Stimulated activated CD8-positive, alpha-beta memory T cell treated with anti-CD3 and anti-CD28 coated beads, Interleukin-15, amount 100 ng/mL, for 4 hours (primary cell): ENCODE data around the gene SIDT1.
"Not testable (repeated sequence)": the region's sequence is repeated elsewhere in the genome, so short reads cannot be mapped to it uniquely, and the experiment has no call there.

Source experiments
- DNase-seq, 2 donors: peaks; one replicate each; pipeline ENCODE4 v3.0.0-alpha.2; 2020; ENCODE audit warnings: low read depth in 2 of 2

Gene SIDT1

DNA sequence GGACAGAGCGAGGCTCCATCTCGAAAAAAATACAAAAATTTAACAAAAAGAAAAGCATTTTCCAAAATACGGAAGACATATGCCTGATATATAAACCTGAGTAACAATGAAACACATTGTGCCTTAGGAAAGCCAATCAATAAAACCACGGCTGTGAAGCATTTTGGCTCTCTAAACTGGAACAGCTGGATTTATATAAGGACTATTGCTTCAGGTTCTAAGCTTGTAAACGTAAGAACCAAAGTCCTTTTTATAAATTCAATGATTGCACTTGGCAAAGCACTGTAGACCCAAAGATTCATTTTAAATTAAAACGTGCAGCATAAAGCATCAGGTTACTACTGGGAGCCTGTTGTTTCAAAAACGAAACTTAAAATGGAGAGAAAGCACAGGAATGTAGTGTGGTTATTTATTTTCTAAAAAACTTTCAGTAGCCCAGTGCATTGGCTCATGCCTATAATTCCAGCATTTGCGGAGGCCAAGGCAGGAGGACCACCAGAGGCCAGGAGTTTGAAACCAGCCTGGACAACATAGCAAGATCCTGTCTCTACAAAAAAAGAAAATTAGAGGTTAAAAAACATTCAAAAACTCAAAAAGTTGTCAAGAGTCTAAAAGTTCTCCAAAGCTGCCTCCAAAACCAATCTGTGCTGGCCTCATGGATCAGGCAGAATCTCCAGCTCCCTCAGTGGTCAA is 102.6 kb downstream of the SIDT1 start:
- DNase-seq = no peak

DNA sequence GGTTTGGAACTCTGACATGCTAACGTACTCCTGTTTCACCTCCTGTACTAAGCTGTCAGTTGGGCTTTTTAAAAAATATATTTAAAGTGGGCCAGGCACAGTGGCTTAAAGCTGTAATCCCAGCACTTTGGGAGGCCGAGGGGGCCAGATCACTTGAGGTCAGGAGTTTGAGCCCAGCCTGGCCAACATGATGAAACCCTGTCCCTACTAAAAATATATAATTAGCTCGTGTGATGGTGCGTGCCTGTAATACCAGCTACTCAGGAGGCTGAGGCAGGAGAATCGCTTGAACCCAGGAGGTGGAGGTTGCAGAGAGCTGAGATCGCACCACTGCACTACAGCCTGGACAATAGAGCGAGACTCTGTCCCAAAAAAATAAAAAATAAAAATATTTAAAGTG is 103.7 kb downstream of the SIDT1 start:
- not testable (repeated sequence) for DNase-seq

DNA sequence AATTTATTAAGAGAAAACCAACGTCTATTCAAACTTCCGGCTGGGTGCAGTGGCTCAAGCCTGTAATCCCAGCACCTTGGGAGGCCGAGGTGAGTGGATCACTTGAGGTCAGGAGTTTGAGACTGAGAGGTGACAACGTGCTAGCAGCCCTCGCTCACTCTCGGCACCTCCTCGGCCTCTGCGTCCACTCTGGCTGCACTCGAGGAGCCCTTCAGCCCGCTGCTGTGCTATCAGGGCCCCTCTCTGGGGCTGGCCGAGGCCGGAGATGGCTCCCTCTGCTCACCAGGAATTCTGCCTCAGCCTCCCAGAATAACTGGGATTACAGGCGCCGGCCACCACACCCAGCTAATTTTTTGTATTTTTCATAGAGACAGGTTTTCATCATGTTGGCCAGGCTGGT is 105.4 kb downstream of the SIDT1 start:
- DNase-seq = no peak

DNA sequence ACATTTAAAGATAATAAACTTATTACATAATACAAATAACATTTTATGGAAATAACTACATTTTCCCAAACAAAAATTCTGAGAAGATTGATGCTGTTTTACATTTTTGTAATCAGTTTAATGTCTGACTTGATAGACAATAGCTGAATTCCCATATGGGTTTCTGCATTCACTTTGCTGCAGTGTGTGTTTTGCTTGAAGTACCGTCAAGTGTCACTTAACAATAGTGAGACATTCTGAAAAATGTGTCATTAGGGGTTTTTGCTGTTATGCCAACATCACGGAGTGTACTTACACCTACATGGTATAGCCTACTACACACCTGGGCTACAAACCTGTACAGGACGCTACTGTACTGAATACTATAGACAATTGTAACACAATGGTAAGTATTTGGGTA is 106.6 kb downstream of the SIDT1 start:
- DNase-seq = no peak

DNA sequence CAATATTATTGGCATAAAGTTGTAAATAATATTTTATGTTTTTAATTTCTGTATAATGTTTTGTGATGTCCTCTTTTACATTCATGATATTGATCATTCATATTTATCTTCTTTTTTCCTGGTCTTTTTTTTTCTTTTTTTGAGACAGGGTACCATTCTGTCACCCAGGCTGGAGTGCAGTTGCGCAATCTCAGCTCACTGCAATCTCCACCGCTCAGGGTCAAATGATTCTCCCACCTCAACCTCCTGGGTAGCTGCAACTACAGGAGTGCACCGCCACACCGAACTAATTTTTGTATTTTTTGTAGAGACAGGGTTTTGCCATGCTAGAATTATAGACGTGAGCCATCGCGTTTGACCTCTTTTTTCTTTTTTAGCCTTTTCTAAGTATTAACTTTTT is 111.2 kb downstream of the SIDT1 start:
- no peak for DNase-seq

DNA sequence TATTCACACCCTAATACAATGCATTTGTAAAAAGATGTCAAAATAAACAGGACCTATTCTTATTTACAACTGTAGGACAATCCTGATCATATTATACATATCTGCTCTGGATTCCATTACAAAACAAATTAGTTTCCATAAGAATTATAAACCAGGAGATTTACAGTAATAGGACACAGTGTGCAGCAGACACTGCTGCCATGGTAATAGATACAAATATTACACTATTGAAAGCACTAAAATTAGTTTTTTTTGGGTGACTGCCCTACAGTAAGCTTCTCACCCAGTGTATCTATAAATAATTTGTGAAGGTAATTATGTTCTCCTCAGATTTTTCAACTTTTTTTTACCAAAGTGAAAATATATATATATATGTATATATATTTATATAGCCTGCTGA is 116.2 kb downstream of the SIDT1 start:
- DNase-seq = no peak

DNA sequence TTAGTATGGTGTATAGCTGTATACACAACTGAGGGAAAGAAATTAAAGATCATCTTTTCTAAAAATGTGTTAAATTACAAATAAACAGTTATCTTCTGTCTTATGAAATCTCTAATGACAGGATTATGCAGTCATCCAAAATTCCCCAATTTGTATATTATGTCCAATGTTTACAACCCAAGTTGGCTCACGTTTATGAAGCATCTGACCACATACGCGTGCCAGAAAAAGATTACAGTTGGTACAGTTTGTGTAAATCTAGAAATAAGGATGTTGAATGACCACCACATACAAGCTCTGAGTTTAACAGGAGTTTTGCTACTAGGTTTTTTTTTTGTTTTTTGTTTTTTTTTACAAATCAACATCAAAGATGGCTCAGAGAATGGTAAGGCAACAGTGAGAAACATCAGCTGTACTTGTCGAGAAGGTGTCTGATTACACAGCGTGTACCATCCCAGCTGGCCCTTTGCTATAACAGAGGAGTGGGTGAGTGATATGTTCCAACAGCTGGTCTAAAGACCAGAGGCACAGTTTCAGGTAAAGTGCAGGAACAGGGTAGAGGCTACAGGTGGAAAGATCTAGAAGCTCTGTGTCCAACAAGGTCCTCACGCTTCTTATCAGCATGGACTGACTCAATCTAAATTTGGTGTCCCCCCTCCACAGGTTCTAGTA is 117.0 kb downstream of the SIDT1 start:
- DNase-seq = no peak

DNA sequence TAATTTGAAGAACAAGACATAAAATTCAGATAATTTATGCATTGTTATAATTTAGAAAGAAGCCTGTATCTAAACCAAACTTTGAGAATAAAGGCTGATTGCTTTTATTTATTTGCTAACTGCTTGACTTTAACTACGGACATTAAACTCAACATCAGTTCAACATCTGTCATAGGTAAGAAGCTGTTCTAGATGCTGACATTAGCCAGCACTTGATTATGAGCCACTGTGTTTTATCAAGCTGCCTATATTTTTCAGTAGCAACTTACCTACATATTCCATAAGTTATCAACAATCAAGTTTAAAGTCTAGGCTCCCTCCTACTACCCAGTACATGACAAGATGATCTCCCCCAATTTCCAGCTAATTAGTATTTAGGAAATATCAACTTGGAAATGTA is 122.0 kb downstream of the SIDT1 start:
- no peak for DNase-seq

DNA sequence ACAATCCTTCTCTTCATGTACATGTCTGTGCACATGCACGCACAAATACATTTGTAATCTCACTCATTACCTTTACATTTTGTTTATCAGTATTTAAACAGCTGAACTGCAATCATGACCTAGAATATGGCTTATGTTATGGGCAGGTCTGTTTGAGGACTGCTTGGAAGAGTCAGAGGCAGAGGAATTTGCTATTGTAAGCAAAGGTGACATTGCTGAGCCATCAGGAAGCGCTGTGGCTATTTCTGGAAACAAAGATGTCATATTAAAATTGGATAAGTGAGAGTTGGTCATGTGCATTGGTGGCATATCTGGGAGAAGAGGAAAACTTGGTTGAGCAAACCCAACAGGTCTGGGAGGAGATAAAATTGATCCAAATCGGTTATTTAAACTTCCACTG is 122.5 kb downstream of the SIDT1 start:
- no peak for DNase-seq

DNA sequence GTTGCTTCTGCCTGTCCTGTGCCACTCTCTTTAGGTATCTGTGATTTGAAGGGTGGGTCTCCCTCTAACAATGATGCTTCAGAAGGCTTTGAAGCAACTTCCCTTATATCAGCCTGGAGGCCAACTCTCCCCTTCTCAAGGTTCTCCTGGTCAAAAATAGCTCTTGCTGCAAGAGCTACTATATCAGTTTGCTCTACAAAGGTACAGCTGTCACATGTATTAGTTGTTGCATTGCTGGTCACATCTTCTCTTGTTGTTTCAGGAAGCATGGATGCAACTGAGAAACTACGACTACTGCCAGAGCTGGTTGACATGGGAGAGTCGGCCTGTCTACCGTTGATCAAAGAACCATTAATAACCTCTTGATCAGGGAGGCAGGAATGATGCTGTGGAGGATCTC is 125.8 kb downstream of the SIDT1 start:
- DNase-seq = no peak

DNA sequence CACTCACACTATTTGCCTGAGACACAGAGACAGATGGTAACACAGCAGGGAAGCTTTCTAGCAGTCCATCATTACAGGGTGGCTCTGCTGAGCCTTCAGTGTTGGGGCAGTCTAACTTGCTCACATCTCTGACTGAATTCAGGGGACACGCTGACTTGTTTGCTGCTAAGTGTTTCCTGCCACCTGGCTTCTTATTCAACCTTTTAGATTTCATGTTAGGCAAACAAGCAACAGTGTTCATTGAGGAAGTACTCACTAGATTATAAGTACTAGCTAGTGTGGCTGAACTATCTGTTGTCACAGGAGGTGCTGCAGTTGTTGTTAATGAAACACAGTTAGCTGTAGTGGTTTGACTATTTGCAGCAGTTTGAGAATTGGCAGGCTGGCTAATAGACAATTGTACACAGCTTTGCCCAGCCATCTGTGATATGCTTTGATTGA is 126.8 kb downstream of the SIDT1 start:
- DNase-seq = no peak

DNA sequence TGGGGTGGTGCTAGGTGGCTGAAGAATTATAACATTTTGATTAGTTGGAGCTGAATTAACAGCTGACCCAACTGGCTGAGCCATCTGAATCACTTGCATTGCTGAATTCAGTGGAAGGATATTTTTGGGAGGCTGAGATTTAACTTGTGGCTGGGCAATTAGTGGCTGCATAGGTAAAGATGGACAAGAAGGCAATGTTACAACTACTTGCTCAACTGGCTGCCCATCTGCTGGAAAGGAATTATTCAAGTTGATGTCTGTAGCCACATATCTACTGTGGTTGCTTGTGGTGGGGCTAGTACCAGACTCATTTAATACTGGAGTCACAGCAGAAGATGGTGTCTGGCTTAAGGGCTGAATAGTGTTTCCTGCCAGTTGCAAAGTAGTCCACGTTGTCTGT is 127.6 kb downstream of the SIDT1 start:
- no peak for DNase-seq

DNA sequence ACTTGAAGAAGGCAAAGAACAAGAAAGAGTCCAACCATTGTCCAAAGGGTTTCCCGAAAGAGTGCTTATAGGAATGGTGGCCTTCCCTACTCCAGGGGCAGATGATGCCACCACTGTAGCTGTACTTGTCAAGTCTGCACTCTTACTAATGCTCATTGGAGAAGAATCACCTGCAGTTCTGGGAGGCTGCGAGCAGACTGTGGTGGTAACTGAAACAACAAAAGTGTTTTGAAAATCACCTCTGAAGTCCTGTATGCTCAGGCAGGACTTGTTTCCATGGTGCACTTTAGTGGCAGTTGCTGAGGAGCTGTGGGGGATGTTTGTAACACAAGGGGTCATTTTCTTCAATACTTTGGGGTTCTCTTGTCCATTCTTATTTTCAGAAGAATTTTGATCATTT is 128.1 kb downstream of the SIDT1 start:
- no peak for DNase-seq

DNA sequence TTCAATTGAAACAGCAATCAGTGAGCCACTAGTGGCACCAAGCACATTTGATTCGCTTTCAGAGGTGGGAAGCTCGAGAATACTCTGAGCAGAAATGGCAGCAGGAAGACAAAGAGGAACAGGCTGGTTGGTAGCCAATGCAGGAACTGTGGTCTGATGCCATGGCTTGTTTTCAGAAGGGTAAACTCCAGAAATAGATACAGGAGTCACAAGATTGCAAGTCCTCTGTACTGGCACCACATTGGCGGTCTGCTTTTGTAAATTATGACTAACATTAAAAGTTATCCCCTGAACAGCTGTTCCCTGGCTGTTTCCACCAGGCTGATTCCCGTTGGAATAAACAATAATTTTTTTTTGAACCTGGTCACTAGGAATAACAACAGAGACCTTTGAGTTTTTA is 128.5 kb downstream of the SIDT1 start:
- DNase-seq = no peak

DNA sequence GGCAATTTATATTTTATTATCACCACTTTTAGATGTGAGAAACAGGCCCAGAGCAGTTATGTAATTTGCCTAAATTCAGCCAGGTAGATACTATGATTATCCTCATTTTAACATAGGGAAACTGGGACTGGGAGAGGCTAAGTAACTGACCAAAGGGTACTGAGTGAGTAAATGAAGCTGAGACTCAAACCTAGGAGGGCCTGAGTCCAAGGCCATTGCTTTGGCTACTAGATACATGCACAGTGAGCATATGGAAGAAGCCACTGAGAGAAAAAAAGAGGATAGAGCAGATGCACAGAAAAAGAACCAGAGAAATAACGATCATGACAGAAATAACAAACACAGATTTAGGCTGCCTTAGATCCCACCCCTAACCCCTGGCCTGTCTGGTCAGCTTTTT is 130.5 kb downstream of the SIDT1 start:
- DNase-seq = no peak

DNA sequence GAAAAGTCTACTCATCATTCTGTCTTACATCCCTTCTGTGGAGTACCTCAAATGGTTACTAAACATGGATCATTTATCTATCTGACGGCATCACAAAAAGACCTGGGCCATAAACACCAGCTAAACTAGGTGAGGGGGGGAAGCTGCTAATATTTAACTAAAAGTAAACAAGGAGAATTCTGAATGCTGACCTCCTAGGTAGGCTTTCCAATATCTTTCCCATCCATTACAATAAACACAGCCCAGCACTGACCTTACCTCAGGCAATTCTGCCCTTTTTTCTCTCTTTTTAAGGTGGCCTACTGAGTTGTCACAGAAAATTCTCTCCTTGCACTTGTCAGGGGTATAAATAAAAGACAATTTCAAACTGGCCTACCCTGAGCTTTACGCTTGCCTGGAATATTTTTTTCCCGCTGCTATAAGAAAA is 131.0 kb downstream of the SIDT1 start:
- no peak for DNase-seq

DNA sequence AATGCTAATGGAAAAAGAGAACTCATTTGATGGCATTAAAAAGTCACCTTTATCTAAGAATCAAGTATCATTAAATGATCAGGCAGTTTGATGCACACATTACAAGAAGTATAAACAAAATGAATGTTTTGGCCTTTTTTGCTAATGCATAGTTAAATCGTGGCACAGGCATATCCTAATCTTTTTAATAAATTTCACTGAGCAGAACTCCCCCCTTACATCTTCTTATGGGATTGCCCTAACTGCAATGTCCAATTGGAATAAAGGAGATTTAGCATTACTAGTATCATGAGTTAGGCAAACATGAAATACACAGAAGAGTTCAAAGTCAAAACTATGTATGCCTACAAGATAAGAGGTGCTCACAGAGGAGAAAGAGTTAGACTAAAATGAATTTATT is 131.4 kb downstream of the SIDT1 start:
- DNase-seq = no peak

DNA sequence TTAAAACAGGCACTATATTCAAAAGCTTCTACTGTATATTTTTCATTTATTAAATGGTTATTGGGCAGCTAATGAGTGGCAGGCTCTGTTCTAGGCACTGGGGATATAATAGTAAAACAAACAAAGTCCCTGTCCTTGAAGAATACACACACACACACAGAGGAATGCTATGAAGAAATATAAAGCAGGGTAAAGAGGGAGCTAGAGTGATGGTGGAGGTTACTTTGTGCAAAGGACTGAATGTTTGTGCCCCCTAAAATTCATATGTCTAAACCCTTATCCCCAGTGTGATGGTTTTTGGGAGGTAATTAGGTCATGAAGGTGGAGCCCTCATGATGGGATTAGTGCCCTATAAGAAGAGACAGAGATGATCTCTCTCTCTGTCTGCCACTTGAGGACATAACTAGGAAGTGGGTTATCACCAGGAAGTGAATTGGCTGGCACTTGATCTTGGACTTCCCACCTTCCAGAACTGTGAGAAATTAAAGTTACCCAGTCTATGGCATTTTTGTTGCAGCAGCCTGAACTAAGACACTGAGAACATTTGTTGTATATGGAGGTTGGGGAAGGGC is 132.3 kb downstream of the SIDT1 start:
- DNase-seq = no peak

DNA sequence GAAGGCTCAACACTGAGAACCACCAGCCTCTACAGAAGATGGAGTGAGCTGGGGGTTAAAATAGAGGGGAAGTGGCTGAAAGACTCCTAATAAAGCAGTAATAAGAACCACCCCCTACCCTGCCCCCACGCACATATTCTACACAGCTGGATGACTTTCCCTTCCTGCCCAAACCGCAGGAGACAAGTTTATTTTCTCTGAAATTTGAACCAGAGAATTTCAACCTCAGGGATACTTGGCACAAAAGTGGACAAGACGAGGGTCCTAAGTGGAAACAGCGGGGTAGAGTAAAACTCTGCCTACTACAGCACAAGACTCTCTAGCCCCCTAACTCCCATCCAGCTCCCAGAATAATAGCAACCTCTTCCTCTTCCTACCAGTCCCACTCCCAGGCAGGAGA is 135.7 kb downstream of the SIDT1 start:
- DNase-seq = no peak

DNA sequence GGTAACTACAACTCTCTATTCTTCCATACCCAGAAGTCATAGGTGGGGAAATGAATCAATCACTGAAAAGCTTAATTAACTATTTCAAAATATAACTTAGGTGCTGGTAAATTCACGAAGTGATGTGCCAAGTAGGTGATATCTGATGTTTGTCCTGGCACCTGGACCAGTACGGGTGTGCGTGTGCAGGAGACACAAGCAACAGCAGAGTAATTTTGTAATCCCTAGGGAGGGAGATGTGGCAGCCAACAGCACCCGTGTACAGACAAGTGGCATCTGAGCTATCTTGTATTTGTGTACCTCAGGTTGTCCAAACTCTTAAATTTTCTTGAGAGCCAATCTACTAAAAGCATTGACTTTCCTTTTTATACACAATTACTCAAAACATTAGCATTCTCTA is 141.2 kb downstream of the SIDT1 start:
- no peak for DNase-seq

DNA sequence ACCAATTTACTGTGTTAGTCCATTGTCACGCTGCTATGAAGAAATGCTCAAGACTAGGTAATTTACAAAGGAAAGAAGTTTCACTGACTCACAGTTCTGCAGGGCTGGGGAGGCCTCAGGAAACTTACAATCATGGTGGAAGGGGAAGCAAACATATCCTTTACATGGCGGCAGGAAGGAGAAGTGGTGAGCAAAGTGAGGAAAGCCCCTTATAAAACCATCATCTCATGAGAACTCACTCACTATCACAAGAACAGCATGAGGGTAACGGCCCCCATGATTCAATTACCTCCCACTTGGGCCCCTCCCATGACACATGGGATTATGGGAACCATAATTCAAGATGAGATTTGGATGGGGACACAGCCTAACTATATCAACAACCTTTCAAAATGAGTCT is 143.9 kb downstream of the SIDT1 start:
- no peak for DNase-seq

DNA sequence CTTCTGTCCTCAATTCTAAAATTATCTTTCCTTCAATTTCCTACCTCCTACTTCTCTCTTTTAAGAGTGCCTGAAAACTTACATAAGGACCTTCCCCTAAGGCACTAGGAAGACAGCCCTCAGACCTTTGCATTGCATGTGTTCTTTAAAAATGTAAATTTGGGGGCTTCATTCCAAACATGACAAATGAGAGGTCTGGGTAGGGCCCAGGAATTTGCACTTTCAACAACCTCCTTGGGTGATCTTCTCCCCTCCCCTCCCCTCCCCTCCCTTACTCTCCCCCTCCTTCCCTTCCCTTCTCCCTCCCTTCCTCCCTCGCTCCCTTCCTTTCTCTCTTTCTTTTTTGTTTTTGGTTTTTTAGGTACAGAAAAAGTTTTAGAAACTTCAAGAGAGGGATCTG is 145.4 kb downstream of the SIDT1 start:
- DNase-seq = no peak

DNA sequence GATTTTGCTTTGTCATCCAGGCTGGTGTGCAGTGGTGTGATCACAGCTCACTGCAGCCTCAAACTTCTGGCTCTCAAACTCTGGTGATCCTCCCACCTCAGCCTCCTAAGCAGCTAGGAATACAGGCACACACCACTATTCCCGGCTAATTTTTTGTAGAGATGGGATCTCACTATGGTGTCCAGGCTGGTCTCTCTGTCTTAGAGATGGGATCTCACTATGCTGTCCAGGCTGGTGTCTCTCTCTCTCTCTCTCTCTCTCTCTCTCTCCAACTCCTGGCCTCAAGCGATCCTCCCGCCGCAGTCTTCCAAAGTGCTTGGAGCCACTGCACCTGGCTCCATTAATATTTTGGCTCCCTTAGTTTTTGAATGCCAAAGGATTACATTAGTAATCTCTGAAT is 146.4 kb downstream of the SIDT1 start:
- DNase-seq = no peak
